ENCODE results near the gene ZNF618.

The ZNF618 gene

DNA sequence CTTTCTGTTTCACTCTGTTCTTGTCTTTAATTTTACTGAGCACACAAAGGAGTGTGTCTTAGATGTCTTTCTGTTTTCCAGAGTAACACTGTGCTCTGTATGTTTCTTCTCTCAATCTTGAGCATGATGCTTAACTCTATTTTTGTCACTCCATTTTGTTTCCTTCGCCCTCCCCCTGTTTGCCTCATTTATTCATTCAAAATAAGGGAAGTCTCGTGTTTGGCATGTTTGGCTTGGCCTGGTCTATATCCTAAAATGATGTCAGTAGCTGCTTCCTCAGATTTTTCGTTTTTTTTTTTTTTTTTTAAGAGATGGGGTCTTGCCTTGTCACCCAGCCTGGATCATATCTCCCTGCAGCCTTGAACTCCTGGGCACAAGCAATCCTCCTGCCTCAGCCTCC, 22.0 kb downstream of the ZNF618 start:
- H3K27ac ChIP-seq: no peak overlapping the region
- TF ChIP-seq, protein P1, sequence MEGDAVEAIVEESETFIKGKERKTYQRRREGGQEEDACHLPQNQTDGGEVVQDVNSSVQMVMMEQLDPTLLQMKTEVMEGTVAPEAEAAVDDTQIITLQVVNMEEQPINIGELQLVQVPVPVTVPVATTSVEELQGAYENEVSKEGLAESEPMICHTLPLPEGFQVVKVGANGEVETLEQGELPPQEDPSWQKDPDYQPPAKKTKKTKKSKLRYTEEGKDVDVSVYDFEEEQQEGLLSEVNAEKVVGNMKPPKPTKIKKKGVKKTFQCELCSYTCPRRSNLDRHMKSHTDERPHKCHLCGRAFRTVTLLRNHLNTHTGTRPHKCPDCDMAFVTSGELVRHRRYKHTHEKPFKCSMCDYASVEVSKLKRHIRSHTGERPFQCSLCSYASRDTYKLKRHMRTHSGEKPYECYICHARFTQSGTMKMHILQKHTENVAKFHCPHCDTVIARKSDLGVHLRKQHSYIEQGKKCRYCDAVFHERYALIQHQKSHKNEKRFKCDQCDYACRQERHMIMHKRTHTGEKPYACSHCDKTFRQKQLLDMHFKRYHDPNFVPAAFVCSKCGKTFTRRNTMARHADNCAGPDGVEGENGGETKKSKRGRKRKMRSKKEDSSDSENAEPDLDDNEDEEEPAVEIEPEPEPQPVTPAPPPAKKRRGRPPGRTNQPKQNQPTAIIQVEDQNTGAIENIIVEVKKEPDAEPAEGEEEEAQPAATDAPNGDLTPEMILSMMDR (conservative IDR thresholded peaks at IDR 0.05): no peak

DNA sequence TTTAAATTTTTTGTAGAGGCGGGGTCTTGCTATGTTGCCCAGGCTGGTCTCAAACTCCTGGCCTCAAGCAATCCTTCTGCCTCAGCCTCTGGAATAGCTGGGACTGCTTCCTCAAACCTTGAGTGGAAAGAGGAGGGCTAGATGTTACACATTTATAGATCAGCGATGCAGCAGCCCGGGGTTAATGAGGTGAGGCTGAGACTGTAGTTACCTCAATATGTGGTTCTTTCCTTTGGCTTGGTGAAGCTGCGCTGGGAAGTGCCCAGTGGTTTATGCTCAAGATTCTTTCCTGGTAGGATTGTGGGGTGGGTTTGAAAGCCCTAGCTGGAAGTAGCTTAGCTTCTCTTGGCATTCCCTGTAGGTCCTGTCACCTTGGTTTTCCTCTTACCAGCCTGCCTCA, 22.5 kb downstream of the ZNF618 start:
- TF ChIP-seq, protein P1 (conservative IDR thresholded peaks at IDR 0.05): no peak
- H3K27ac ChIP-seq: no peak overlapping the region

DNA sequence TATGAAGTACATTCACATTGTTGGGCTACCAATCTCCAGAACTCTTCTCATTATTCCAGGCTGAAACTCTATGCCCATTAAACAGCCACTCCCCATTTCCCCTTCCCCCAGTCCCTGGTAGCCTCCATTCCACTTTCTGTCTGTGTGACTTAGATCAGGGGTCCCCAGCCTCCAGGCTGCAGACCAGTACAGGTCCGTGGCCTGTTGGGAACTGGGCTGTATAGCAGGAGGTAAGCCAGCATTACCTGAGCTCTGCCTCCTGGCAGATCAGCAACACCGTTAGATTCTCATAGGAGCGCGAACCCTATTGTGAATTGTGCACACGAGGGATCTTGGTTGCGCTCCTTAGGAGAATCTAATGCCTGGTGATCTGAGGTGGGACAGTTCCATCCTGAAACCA, 23.1 kb downstream of the ZNF618 start:
- TF ChIP-seq, protein P1 (conservative IDR thresholded peaks at IDR 0.05): no peak
- no peak overlapping the region for H3K27ac ChIP-seq

DNA sequence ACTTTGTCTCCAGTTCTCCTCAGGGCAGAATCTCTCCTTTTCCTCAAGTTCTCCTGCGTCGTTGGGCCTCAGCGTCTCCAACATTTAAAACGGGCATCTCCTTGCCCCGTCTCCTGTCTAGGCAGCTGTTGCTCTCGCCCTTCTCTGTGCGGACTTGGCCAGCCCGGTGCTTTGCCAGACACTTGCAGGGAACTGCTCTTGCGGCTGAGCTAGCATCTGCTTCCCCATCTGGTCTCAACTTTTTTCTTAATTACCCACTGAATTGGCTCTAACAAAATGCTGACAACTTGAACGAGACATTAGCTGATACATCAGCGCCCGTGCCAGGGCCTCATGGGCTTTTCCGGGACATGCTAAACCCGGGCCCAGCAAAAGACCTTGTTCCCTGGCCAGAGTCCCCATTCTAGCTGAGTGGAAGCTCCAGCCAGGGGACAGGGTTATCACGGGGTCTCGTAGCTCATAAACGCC, 25.1 kb downstream of the ZNF618 start:
- TF ChIP-seq, protein P1 (conservative IDR thresholded peaks at IDR 0.05): no peak
- no peak overlapping the region for H3K27ac ChIP-seq

DNA sequence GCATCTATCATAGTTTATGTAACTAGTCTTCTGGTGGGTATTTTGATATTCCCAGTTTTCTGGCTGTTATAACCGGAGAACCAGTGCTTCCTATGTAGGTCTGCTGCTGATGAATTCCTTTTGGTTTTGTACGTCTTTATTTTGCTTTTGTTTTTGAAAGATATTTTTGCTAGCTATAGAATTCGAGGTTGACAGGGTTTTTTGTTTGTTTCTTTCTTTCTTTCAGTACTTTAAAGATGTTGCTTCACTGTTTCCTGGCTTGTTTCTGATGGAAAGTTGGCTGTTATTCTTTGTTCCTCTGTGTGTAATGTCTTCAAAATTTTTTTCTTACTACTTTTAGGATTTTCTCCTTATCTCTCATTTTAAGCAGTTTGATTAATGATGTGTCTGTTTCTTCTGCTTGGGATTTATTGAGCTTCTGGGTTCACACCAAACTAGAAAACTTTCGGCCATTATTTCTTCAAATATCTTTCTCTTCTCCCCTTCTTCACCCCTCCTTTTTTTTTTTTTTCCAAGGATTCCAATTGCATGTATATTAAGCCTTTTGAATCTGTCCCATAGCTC, 27.5 kb downstream of the ZNF618 start:
- no peak overlapping the region for H3K27ac ChIP-seq
- TF ChIP-seq, protein P1 (conservative IDR thresholded peaks at IDR 0.05): no peak

DNA sequence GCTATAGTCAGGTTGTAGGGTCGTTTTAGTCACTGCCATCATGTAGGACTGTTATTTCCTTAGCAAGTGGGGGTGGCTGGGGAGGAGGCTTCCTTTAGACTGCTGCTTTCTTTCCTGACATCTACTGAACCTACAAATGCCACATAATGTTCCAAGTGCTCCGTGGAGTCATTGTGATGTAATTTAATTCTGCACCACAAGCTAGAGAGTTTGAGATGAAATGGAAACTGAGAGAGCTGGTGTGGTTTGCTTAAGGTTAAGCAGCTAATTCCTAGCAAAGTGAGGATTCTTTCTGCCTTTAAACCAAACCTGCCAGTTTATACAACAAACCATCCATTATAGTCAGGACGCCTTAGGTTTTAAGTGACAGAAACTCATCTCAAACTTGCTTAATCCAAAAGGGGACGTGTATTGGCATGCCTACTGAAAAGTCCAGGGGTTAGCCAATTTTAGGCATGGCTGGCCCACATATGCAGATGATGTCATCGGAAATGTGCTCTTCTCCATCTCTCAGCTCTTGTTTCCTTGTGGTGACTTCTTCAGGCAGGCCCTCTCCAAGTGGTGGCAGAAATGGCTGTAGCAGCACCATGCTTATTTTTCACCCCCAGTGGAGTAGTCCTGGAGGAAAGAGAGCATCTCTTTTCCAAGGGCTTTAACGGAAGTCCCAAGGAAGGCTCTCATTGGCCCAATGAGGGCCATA, 30.5 kb downstream of the ZNF618 start:
- H3K27ac ChIP-seq: no peak overlapping the region
- TF ChIP-seq, protein P1 (conservative IDR thresholded peaks at IDR 0.05): no peak

DNA sequence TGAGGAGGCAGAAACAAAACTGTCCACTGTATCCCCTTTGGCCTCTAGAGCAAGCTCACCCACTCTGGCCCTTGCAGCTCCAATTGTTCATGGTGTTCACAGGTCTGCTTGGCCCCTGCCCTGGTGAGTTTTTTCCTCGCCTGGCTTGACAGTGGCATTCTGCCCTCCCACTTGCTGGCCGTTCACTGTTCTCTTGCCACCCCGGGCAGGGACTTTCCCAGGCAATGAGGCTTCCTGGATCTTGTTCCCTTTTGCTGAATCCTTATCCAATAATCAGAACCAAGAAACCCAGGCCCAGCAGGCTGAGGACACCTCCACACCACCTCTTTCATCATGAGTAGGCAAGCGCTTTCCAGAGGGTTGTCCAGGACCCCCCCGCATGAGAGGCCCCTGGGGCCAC, 31.2 kb downstream of the ZNF618 start:
- TF ChIP-seq, protein P1 (conservative IDR thresholded peaks at IDR 0.05): no peak
- H3K27ac ChIP-seq: no peak overlapping the region
